MCF 10A (cell line): ENCODE measurements around the gene GADL1. TPM values are rescaled to one million over a fixed set of nuclear protein-coding genes. Genes with fewer than 3 reads are reported as not detected.

Experiments
- BruUV-seq: library from RNA; stranded (reverse); fragments of 400-500 nt; replicated peaks from 2 replicates; lab custom pipeline; 2021; lab: Mats Ljungman, UMichigan
- CTCF ChIA-PET: fragments of 300-600 bp; sonication (Branson Sonifier 250); formaldehyde crosslinking; extraction: SDS; loops from one replicate; lab custom pipeline; 2021; ENCODE audit warnings: antibody characterized with exemption, inconsistent platforms; lab: Yijun Ruan, JAX
- POLR2A ChIA-PET: fragments of 300-600, 350-650 bp; sonication (Branson Sonifier 250); formaldehyde crosslinking; extraction: SDS; loops from one replicate; lab custom pipeline; 2020; ENCODE audit warnings: antibody characterized with exemption, inconsistent platforms; lab: Yijun Ruan, JAX
- DNase-seq: peaks from one replicate; pipeline ENCODE4 v3.0.0-alpha.2; 2018; ENCODE audit not compliant: unreplicated experiment
- H3K27ac Mint-ChIP-seq: one replicate; pipeline ENCODE4 v1.8.0; 2022; ENCODE audit warnings: mild to moderate bottlenecking, low read depth, mixed read lengths; ENCODE audit not compliant: unreplicated experiment
- H3K27me3 Mint-ChIP-seq: one replicate; pipeline ENCODE4 v1.8.0; 2022; ENCODE audit warnings: mixed read lengths; ENCODE audit not compliant: insufficient read depth, unreplicated experiment
- H3K36me3 Mint-ChIP-seq: one replicate; pipeline ENCODE4 v1.8.0; 2022; ENCODE audit warnings: mild to moderate bottlenecking, moderate library complexity, mixed read lengths; ENCODE audit not compliant: insufficient read depth, unreplicated experiment
- H3K4me1 Mint-ChIP-seq: one replicate; pipeline ENCODE4 v1.8.0; 2022; ENCODE audit warnings: mixed read lengths; ENCODE audit not compliant: insufficient read depth, unreplicated experiment
- H3K4me3 Mint-ChIP-seq: one replicate; pipeline ENCODE4 v1.8.0; 2022; ENCODE audit warnings: mild to moderate bottlenecking, moderate library complexity, mixed read lengths; ENCODE audit not compliant: unreplicated experiment
- H3K9me3 Mint-ChIP-seq: one replicate; pipeline ENCODE4 v1.8.0; 2022; ENCODE audit warnings: mixed read lengths; ENCODE audit not compliant: unreplicated experiment
- CTCF ChIP-seq: fragments of 200-600 bp; IDR thresholded peaks from one replicate; pipeline ENCODE4 v1.8.0; 2022; ENCODE audit warnings: antibody characterized with exemption, mild to moderate bottlenecking; ENCODE audit not compliant: unreplicated experiment
- intact Hi-C: fragments of 100-400 bp; cut with micrococcal nuclease; formaldehyde crosslinking; loops from 2 replicates; pipeline ENCODE4 v1.14.1; 2022
- total RNA-seq: library from RNA; stranded (reverse); gene quantifications from 2 replicates; pipeline ENCODE4 v1.2.3, GENCODE V29; 2022

The GADL1 gene
- total RNA-seq, 1 experiment from 2014 or later = not detected

DNA sequence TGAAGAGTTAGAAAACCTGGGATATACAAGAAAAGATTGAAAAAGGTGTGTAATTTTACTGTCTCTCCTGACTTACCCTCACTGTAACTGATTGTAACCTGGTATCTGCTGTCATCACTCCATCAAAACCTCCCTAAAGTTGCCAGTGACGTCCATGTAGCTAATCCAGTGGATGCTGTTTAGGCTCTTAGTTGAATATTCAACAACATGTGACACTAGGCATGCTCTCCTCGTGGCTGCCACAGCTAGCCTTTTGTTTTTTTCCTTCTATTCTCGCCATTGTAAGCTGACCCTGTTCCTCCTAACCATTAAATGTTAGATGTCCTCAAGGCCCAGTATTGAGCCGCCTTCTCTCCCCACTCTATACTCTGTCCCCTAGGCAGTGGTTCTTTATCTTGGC is 41.6 kb downstream of the GADL1 start:
- POLR2A ChIA-PET = interaction anchor here (0.7 kb wide), 1 partner anchor 16 kb away, joined by 3 read pairs; no protein-coding TSS in a partner anchor
- Mint-ChIP-seq H3K27me3 (no peaks in the 10 kb centered on the region), H3K36me3 (no peaks in the 10 kb centered on the region), H3K27ac (no peak overlapping the region), H3K4me1 (no peaks in the 10 kb centered on the region), H3K9me3 (no peaks in the 10 kb centered on the region), H3K4me3 (no peak overlapping the region)
- CTCF ChIA-PET = interaction anchor here (0.6 to 0.8 kb wide), 2 partner anchors 16 to 720 kb away, joined by 3 read pairs; no protein-coding TSS in a partner anchor
- no peak for TF ChIP-seq CTCF
- DNase-seq = no peak
- BruUV-seq = no TSS peak
- intact Hi-C loops = no loop called here

- Mint-ChIP-seq H3K9me3 (no peaks in the 10 kb centered on the region), H3K4me3 (no peak overlapping the region), H3K4me1 (no peaks in the 10 kb centered on the region), H3K36me3 (peaks cover 8% of the 10 kb centered on the region), H3K27me3 (no peaks in the 10 kb centered on the region), H3K27ac (no peak overlapping the region)
- POLR2A ChIA-PET = no interaction called here
- CTCF ChIA-PET = no interaction called here
- no peak for TF ChIP-seq CTCF
- intact Hi-C loops = no loop called here
- no peak for DNase-seq
- BruUV-seq = no TSS peak
Observed at GRCh38 chr3:30848087-30848779, 46.2 kb downstream of the GADL1 start.

GRCh38 chr3:30847592-30847991 is 46.9 kb downstream of the GADL1 start:
- intact Hi-C loops = no loop called here
- peaks cover 8% of the 10 kb centered on the region for H3K36me3 Mint-ChIP-seq
- ChIA-PET POLR2A (no interaction called here), CTCF (no interaction called here)
- H3K9me3 Mint-ChIP-seq = no peaks in the 10 kb centered on the region
- no peak for TF ChIP-seq CTCF
- no peaks in the 10 kb centered on the region for H3K27me3 Mint-ChIP-seq
- DNase-seq = no peak
- BruUV-seq = no TSS peak
- no peak overlapping the region for H3K4me3 Mint-ChIP-seq
- H3K27ac Mint-ChIP-seq = no peak overlapping the region
- H3K4me1 Mint-ChIP-seq = no peaks in the 10 kb centered on the region

DNA sequence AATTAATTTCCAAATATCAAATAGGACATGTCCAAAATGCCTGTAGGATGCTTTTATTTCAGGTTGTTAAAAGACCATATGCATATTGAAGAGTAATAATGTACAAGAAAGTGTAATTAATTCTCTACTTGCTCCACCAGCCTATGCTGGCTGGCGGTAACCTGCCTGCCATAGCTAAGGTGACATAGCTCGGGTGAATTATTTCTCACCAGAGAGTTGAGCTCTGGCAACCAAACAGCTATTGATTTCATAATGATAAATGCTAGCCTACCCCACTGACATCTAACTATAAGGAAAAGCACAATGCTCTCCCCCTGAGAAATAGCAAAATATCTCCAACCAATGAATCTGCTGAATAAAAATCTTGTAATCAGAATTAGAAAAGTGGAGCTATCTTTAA is 48.9 kb downstream of the GADL1 start:
- TF ChIP-seq CTCF = no peak
- no peaks in the 10 kb centered on the region for H3K4me1 Mint-ChIP-seq
- no peaks in the 10 kb centered on the region for H3K9me3 Mint-ChIP-seq
- DNase-seq = no peak
- POLR2A ChIA-PET = no interaction called here
- intact Hi-C loops = no loop called here
- H3K4me3 Mint-ChIP-seq = no peak overlapping the region
- BruUV-seq = no TSS peak
- no peak overlapping the region for H3K27ac Mint-ChIP-seq
- CTCF ChIA-PET = interaction anchor here (0.6 to 0.7 kb wide), 2 partner anchors 22 to 884 kb away, joined by 3 to 5 read pairs; no protein-coding TSS in a partner anchor
- H3K36me3 Mint-ChIP-seq = peaks cover 8% of the 10 kb centered on the region
- no peaks in the 10 kb centered on the region for H3K27me3 Mint-ChIP-seq
